Esophagus squamous epithelium (tissue), 5 donors: Measurements from ENCODE around the gene CCDC81. TPM values are rescaled to one million over a fixed set of nuclear protein-coding genes. Genes with fewer than 3 reads are reported as not detected.
"Not testable (repeated sequence)": the region's sequence is repeated elsewhere in the genome, so short reads cannot be mapped to it uniquely, and the experiment has no call there.

Experiments
- DNase-seq: peaks from one replicate; lab custom pipeline; 2025; lab: John Stamatoyannopoulos, UW
- H3K27ac ChIP-seq, 4 donors: fragments of 200-600 bp; sonication (generic); one replicate each; pipeline ENCODE4 v1.5.1; 2016 to 2019; ENCODE audit warnings: mild to moderate bottlenecking in 1 of 4
- H3K27me3 ChIP-seq, 4 donors: fragments of 200-600 bp; sonication (generic); 1 replicate in 3 of 4; 2 replicates in 1 of 4; pipeline versions ENCODE4 v1.5.1 to v1.6.0; 2017 to 2021; ENCODE audit warnings: antibody characterized with exemption in 1 of 4
- H3K36me3 ChIP-seq, 3 donors: fragments of 200-600 bp; sonication (generic); one replicate each; pipeline ENCODE4 v1.5.1; 2016 to 2019
- H3K4me1 ChIP-seq, 3 donors: fragments of 200-600 bp; sonication (generic); one replicate each; pipeline ENCODE4 v1.5.1; 2017 to 2019
- H3K4me3 ChIP-seq, 4 donors: fragments of 200-600 bp; sonication (generic); 1 replicate in 3 of 4; 2 replicates in 1 of 4; pipeline ENCODE4 v1.5.1; 2016 to 2019; ENCODE audit warnings: mild to moderate bottlenecking in 2 of 4, moderate library complexity in 1 of 4
- H3K9me3 ChIP-seq, 3 donors: fragments of 200-600 bp; sonication (generic); one replicate each; pipeline ENCODE4 v1.5.1; 2016 to 2019
- CTCF ChIP-seq, 6 experiments: fragments of 450-650 bp in 4 of 6; fragments of 200-600 bp in 2 of 6; sonication (generic) in 2 of 6; IDR thresholded peaks; one replicate each; pipeline ENCODE4 v1.5.1; 2016 to 2019; ENCODE audit warnings: antibody characterized with exemption in 6 of 6, mild to moderate bottlenecking in 4 of 6, moderate library complexity in 4 of 6
- POLR2A ChIP-seq, 4 donors: fragments of 450-650 bp; IDR thresholded peaks; one replicate each; pipeline ENCODE4 v1.6.1; 2017; ENCODE audit warnings: antibody characterized with exemption in 4 of 4, mild to moderate bottlenecking in 4 of 4, moderate library complexity in 3 of 4
- WGBS, 2 donors: methylation state at CpG; one replicate each; pipeline ENCODE4 v1.1.5; 2018; 5-methylcytosine and 5-hydroxymethylcytosine counted together
- intact Hi-C: fragments of 100-400 bp; cut with DNase I; formaldehyde crosslinking; loops from one replicate; pipeline ENCODE4 v1.15.0; 2022
- total RNA-seq, 4 donors: library from RNA; depleted of rRNA; stranded (reverse); fragments of >200 nt; gene quantifications; one replicate each; pipeline ENCODE4 v1.1.0, GENCODE V29; 2016
- donor health status: DM: yes; HTN: yes; CAD: no.

CCDC81 gene
- total RNA-seq, 4 donors from 2014 or later = 0.23 to 0.66 (median 0.57) TPM; not detected in 1

- Histone ChIP-seq H3K4me1 (no peaks in the 10 kb centered on the region), H3K4me3 (no peak overlapping the region), H3K36me3 (no peaks in the 10 kb centered on the region), H3K9me3 (no peaks in the 10 kb centered on the region), H3K27me3 (no peaks in the 10 kb centered on the region), H3K27ac (no peak overlapping the region)
- intact Hi-C loops = no loop called here
- 64 to 68% methylated on average over 4 of the region's 4 CpGs for WGBS, 2 donors
- no peak for TF ChIP-seq CTCF (IDR thresholded peaks at IDR 0.05)
- DNase-seq = no peak
Measured at GRCh38 chr11:86355256-86355655, 19.4 kb upstream of the CCDC81 start.

GRCh38 chr11:86357412-86357811, 17.3 kb upstream of the CCDC81 start:
- H3K36me3 ChIP-seq, H3K9me3 ChIP-seq, H3K4me3 ChIP-seq, H3K27me3 ChIP-seq, DNase-seq, intact Hi-C loops, H3K4me1 ChIP-seq, H3K27ac ChIP-seq: not testable (repeated sequence)
- 73 to 85% methylated on average over 3 to 4 of the region's 4 CpGs for WGBS, 2 donors

- Histone ChIP-seq H3K4me3 (no peak overlapping the region), H3K4me1 (no peaks in the 10 kb centered on the region), H3K27me3 (no peaks in the 10 kb centered on the region), H3K9me3 (no peaks in the 10 kb centered on the region), H3K27ac (no peak overlapping the region), H3K36me3 (no peaks in the 10 kb centered on the region)
- 79 to 86% methylated on average over 3 of the region's 3 CpGs for WGBS, 2 donors
- TF ChIP-seq POLR2A (IDR thresholded peaks at IDR 0.05) = no peak
- TF ChIP-seq CTCF (IDR thresholded peaks at IDR 0.05) = no peak
- no peak for DNase-seq
- intact Hi-C loops = no loop called here
Measured at GRCh38 chr11:86358720-86359119, 16.0 kb upstream of the CCDC81 start.

- TF ChIP-seq CTCF (IDR thresholded peaks at IDR 0.05) (peak in 3 of 6 experiments; percentile 8 to 42 (median 15)), POLR2A (IDR thresholded peaks at IDR 0.05) (no peak)
- Histone ChIP-seq H3K4me1 (no peaks in the 10 kb centered on the region), H3K4me3 (no peak overlapping the region), H3K27ac (no peak overlapping the region), H3K27me3 (no peaks in the 10 kb centered on the region), H3K9me3 (no peaks in the 10 kb centered on the region), H3K36me3 (no peaks in the 10 kb centered on the region)
- no peak for DNase-seq
- 54 to 58% methylated on average over 2 of the region's 2 CpGs for WGBS, 2 donors
- intact Hi-C loops = no loop called here
Measured at GRCh38 chr11:86360775-86361395, 13.8 kb upstream of the CCDC81 start.

GRCh38 chr11:86363424-86363823, 11.3 kb upstream of the CCDC81 start:
- no peak for TF ChIP-seq POLR2A (IDR thresholded peaks at IDR 0.05)
- no peak for TF ChIP-seq CTCF (IDR thresholded peaks at IDR 0.05)
- no peaks in the 10 kb centered on the region for H3K4me1 ChIP-seq
- H3K9me3 ChIP-seq = no peaks in the 10 kb centered on the region
- DNase-seq = no peak
- WGBS, 2 donors = 83 to 100% methylated on average over 1 of the region's 1 CpG
- H3K36me3 ChIP-seq = no peaks in the 10 kb centered on the region
- intact Hi-C loops = no loop called here
- H3K4me3 ChIP-seq = no peak overlapping the region
- H3K27ac ChIP-seq = no peak overlapping the region
- no peaks in the 10 kb centered on the region for H3K27me3 ChIP-seq

- intact Hi-C loops = no loop called here
- H3K9me3 ChIP-seq = no peaks in the 10 kb centered on the region
- no peak for TF ChIP-seq POLR2A (IDR thresholded peaks at IDR 0.05)
- TF ChIP-seq CTCF (IDR thresholded peaks at IDR 0.05) = no peak
- 73 to 100% methylated on average over 2 of the region's 2 CpGs for WGBS, 2 donors
- no peaks in the 10 kb centered on the region for H3K36me3 ChIP-seq
- peaks cover 0 to 15% (median 0%) of the 10 kb centered on the region in 3 donors for H3K4me1 ChIP-seq
- H3K27ac ChIP-seq = no peak overlapping the region
- H3K4me3 ChIP-seq = no peak overlapping the region
- H3K27me3 ChIP-seq = no peaks in the 10 kb centered on the region
- DNase-seq = no peak
Measured at GRCh38 chr11:86365546-86365945, 9.1 kb upstream of the CCDC81 start.
